MM.1S (cell line): ENCODE data around the gene SYPL1.

Experiments used
- DNase-seq: peaks from one replicate; pipeline ENCODE4 v3.0.0-alpha.2; 2015
- H2AFZ ChIP-seq: fragments of 300-600 bp; sonication (generic); 2 replicates; pipeline ENCODE4 v1.6.0; 2016; ENCODE audit warnings: antibody characterized with exemption, low read length
- H3F3A ChIP-seq: fragments of 300-600 bp; sonication (generic); 2 replicates; pipeline ENCODE4 v1.6.1; 2016; ENCODE audit warnings: mild to moderate bottlenecking, antibody characterized with exemption, low read length, moderate library complexity, mixed read lengths; ENCODE audit not compliant: insufficient read depth
- H3K27ac ChIP-seq: fragments of 300-600 bp; sonication (generic); 2 replicates; pipeline ENCODE4 v1.5.1; 2016; ENCODE audit warnings: mild to moderate bottlenecking, low read length
- H3K27me3 ChIP-seq: fragments of 300-600 bp; sonication (generic); replicated peaks from 2 replicates; pipeline ENCODE4 v1.6.0; 2016; ENCODE audit warnings: low read length; ENCODE audit not compliant: insufficient read depth
- H3K36me3 ChIP-seq: fragments of 300-600 bp; sonication (generic); replicated peaks from 2 replicates; pipeline ENCODE4 v1.6.1; 2016; ENCODE audit warnings: mild to moderate bottlenecking, low read length, mixed read lengths; ENCODE audit not compliant: insufficient read depth
- H3K4me1 ChIP-seq: fragments of 300-600 bp; sonication (generic); 2 replicates; pipeline ENCODE4 v1.6.1; 2016; ENCODE audit warnings: low read length, mixed read lengths
- H3K4me2 ChIP-seq: fragments of 300-600 bp; sonication (generic); 2 replicates; pipeline ENCODE4 v1.6.0; 2016; ENCODE audit warnings: low read depth, low read length
- H3K4me3 ChIP-seq: fragments of 300-600 bp; sonication (generic); 2 replicates; pipeline ENCODE4 v1.5.1; 2016; ENCODE audit warnings: low read length, mixed read lengths
- H3K79me2 ChIP-seq: fragments of 300-600 bp; sonication (generic); 2 replicates; pipeline ENCODE4 v1.6.1; 2016; ENCODE audit warnings: mixed run types, low read length, mixed read lengths
- H3K9ac ChIP-seq: fragments of 300-600 bp; sonication (generic); 2 replicates; pipeline ENCODE4 v1.6.1; 2016; ENCODE audit warnings: low read length, mixed read lengths
- H3K9me2 ChIP-seq: fragments of 300-600 bp; sonication (generic); replicated peaks from 2 replicates; pipeline ENCODE4 v1.6.1; 2016; ENCODE audit warnings: mild to moderate bottlenecking, low read length, mixed read lengths; ENCODE audit not compliant: insufficient read depth
- H3K9me3 ChIP-seq: fragments of 300-600 bp; sonication (generic); replicated peaks from 2 replicates; pipeline ENCODE4 v1.6.1; 2016; ENCODE audit warnings: mild to moderate bottlenecking, low read length, mixed read lengths; ENCODE audit not compliant: insufficient read depth
- H4K20me1 ChIP-seq: fragments of 300-600 bp; sonication (generic); 2 replicates; pipeline ENCODE4 v1.6.1; 2016; ENCODE audit warnings: mild to moderate bottlenecking, low read length, moderate library complexity, mixed read lengths; ENCODE audit not compliant: insufficient read depth
- CTCF ChIP-seq: fragments of 300-600 bp; sonication (generic); IDR thresholded peaks from 2 replicates; pipeline ENCODE4 v1.5.1; 2016; ENCODE audit warnings: antibody characterized with exemption, low read length, mixed read lengths
- EZH2 ChIP-seq: fragments of 300-600 bp; sonication (generic); optimal IDR thresholded peaks from 2 replicates; pipeline ENCODE3; 2017; ENCODE audit warnings: low read depth, mild to moderate bottlenecking, antibody characterized with exemption, low read length, mixed read lengths
- EZH2phosphoT487 ChIP-seq: fragments of 300-600 bp; sonication (generic); IDR thresholded peaks from 2 replicates; pipeline ENCODE4 v1.6.1; 2018; ENCODE audit warnings: antibody characterized with exemption, low read length

SYPL1 gene

GRCh38 chr7:106056513-106057203 lies 55.5 kb downstream of the SYPL1 start:
- no peak overlapping the region for H3K4me2 ChIP-seq
- H2AFZ ChIP-seq: no peak overlapping the region
- no peaks in the 10 kb centered on the region for H3K36me3 ChIP-seq
- no peaks in the 10 kb centered on the region for H3K27me3 ChIP-seq
- H3K27ac ChIP-seq: no peak overlapping the region
- no peaks in the 10 kb centered on the region for H3K79me2 ChIP-seq
- H3F3A ChIP-seq: no peaks in the 10 kb centered on the region
- no peaks in the 10 kb centered on the region for H3K9me3 ChIP-seq
- H4K20me1 ChIP-seq: no peaks in the 10 kb centered on the region
- DNase-seq: peak; percentile 59
- H3K4me3 ChIP-seq: no peak overlapping the region
- H3K4me1 ChIP-seq: peaks cover 2% of the 10 kb centered on the region
- TF ChIP-seq CTCF: peak; percentile 92
- TF ChIP-seq EZH2phosphoT487: no peak
- no peak for TF ChIP-seq EZH2
- H3K9ac ChIP-seq: no peak overlapping the region
- H3K9me2 ChIP-seq: no peaks in the 10 kb centered on the region

GRCh38 chr7:106054971-106055532 lies 57.1 kb downstream of the SYPL1 start:
- Histone ChIP-seq H3K36me3 (no peaks in the 10 kb centered on the region), H3K27me3 (no peaks in the 10 kb centered on the region), H3K79me2 (no peaks in the 10 kb centered on the region), H3K9me2 (no peaks in the 10 kb centered on the region), H3K4me1 (no peaks in the 10 kb centered on the region), H3K4me3 (no peak overlapping the region), H3K27ac (no peak overlapping the region), H2AFZ (no peak overlapping the region), H4K20me1 (no peaks in the 10 kb centered on the region), H3K9me3 (no peaks in the 10 kb centered on the region), H3K4me2 (no peak overlapping the region), H3F3A (no peaks in the 10 kb centered on the region), H3K9ac (no peak overlapping the region)
- TF ChIP-seq EZH2 (no peak), EZH2phosphoT487 (no peak), CTCF (no peak)
- DNase-seq: no peak

- no peaks in the 10 kb centered on the region for H3K27me3 ChIP-seq
- H3K4me2 ChIP-seq: no peak overlapping the region
- H4K20me1 ChIP-seq: no peaks in the 10 kb centered on the region
- no peak overlapping the region for H3K9ac ChIP-seq
- H3K4me3 ChIP-seq: no peak overlapping the region
- H3K27ac ChIP-seq: no peak overlapping the region
- DNase-seq: no peak
- TF ChIP-seq EZH2: no peak
- TF ChIP-seq EZH2phosphoT487: no peak
- no peak for TF ChIP-seq CTCF
- H3K9me2 ChIP-seq: no peaks in the 10 kb centered on the region
- no peaks in the 10 kb centered on the region for H3F3A ChIP-seq
- H3K79me2 ChIP-seq: no peaks in the 10 kb centered on the region
- H3K4me1 ChIP-seq: no peaks in the 10 kb centered on the region
- H3K36me3 ChIP-seq: no peaks in the 10 kb centered on the region
- H2AFZ ChIP-seq: no peak overlapping the region
- no peaks in the 10 kb centered on the region for H3K9me3 ChIP-seq
Measured at GRCh38 chr7:106054156-106054910, 57.8 kb downstream of the SYPL1 start.
